Measurements from ENCODE around the gene ZNRD2.
"Not testable (repeated sequence)": the region's sequence is repeated elsewhere in the genome, so short reads cannot be mapped to it uniquely, and the experiment has no call there.

The ZNRD2 gene

DNA sequence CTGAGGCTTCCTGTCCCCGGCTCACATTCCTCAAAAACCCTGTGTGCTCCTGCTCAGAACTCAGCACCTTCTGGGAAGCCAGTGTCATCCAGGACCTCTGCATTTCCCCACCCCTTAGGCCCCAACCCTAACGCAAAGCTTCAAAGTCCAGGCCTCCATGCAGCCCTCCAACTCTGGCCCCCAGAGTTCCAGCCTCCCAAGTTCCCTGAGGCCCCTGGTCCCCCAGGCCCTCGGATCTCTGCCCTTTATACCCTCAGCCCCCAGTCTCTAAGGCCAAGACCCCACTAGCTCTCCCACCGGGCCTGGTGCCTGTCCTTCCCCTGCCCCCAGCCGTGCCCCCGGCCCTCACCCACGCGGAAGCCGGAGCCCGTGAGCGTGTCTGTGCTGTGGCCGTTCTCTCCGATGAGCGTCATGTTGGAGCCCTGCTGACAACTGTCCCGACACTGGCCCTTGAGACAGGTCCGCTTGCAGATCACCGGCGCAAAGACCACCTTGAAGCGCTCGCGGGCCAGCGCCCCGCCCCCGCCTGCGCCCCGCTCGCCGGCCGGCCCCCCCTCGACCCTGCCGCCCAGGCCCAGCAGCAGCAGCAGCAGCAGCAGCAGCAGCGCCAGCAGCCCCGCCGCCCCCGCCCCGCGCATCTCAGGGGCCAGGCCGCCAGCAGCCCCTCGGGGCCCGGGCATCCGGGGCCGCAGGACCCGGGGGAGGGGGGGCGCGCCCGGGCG is 12.8 kb upstream of the ZNRD2 start:
- DNase-seq, result no peak

DNA sequence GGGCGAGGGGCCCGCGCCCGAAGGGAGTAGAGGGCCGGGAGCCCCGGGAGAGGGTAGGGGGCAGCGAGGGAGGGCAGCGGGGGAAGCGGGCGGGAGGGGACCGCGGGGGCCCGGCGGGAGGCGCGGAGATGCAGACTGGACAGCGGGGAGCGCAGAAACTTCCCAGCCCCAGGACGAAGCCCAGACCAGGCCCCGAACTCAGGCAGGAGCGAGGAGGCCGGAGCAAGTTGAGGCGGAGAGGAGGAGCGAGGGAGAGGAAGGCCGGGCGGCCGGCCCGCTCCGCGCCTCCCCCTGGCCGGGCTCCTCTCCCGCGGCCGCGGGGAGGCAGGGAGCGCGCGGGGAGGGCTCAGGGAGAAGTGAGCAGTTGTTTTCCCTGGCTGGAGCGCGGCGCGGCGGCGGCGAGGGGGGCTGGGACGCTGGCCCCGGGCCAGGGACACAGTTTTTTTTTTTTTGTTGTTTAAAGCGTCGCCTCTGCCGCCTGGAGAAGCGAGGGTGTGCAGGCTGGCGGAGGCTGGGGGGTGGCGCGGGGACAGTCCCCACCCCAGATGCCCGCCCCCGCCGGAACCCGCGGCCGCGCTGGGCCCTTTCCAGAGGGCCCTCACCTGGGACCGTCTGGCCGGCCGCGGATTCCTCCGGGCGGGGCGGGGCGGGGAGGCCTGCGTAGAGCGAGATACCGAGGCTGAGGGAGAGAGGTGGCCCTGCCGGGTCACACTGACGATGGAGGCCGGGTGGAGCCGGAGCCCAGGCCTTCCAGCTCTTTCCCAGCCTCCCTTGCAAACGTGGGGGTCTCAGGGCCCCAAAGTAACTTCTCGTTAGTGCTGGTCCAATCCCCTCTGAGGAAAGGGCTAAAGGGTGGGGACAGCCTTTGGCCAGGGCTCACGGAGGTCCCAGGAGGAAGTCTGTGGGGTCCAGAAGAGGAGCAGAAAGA is 12.0 kb upstream of the ZNRD2 start, which contains the start of gene LTBP3:
Gene LTBP3 (minus strand): TSS at position 358 of the 928 bp plus-strand sequence. CDS start 400 bp downstream, outside the sequence.
- no peak for DNase-seq

DNA sequence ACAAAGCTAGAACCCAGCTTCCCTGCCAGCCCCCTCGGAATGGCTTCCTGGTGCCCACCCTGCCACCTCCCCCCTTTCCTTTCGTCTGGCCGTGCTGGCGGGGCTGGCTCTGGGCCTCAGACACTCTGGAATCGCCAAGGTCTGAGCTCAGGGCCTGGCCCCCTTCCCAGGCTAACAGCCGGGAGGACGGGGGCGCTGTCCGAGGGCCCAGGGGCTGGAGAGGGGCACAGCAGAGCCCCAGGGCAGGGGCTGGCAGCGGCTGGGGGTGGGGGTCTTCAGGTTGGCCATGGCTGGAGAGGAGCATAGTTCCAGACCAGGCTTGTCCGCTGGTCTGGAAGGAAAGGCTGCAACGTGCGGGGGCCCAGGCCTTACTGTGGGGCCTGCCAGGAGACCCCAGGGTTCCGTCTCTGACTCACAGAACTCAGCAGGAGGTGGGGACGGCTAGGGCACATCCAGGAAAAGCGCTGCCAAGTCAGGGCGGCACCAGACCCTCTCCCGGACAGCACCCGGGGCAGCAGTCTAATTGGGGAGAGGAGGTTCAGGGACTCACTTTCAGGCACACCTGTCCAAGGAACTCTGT is 11.3 kb upstream of the ZNRD2 start:
- DNase-seq, result no peak

DNA sequence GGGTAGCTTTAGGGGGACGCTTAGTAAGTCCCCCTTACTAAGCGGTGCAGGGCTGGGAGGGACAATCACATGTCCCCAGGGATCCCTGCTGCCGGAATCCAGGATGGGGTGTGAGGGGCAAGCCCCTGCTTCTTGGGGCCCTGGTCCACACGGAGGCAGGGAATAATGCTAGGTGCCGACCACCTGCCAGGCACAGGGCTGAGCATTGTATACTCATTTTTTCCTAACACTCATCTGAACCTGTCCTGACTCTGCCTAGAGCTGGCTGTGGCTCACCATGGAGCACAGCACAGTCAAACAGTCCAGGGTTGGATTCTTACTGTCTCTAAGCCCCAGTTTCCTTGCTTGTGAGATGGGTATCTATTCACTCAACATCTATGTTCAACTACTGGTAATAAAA is 10.7 kb upstream of the ZNRD2 start:
- DNase-seq, result no peak

GRCh38 chr11:65559951-65560537 is 10.2 kb upstream of the ZNRD2 start:
- DNase-seq, result no peak

DNA sequence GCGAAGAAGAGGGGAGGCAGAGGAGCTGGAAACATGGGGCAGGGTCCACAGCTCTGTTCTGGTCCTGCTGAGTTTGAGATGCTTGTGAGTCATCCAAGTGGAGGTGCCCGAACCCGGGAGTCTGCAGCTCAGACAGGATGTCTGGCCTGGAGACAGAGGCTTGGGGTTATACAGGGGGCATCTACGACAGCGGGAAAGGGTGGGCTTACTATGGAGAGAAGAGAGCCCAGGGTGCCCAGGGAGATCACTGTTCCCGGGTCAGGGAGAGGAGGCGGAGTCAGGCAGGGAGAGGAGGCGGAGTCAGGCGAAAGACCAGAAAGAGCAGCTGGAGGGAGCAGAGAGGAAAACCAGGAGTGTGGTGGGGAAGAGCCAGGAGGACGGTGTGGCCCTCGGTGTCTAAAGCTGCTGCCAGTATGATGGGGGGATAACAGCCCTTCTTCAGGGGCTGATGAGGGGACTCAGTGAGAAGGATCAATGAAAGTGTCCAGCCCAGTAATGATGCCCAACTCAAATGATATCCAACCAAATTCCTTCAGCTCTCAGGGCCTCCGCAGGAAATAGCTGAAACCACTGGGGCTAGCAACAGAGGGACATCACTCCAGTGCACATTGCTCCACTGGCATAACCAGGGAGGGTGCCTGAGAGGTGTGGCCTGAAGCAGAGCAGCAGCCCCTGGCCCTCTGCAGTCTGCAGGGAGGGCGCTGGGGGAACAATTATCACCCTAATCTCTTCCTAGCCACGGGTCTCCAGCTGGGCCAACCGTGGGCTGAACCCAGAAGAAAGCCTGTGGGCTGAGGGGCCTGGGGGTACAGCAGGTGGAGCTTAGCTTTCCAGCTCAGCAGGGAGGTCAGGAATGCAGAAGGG is 9.5 kb upstream of the ZNRD2 start:
- no peak for DNase-seq

GRCh38 chr11:65562020-65562419 is 8.3 kb upstream of the ZNRD2 start:
- no peak for DNase-seq

DNA sequence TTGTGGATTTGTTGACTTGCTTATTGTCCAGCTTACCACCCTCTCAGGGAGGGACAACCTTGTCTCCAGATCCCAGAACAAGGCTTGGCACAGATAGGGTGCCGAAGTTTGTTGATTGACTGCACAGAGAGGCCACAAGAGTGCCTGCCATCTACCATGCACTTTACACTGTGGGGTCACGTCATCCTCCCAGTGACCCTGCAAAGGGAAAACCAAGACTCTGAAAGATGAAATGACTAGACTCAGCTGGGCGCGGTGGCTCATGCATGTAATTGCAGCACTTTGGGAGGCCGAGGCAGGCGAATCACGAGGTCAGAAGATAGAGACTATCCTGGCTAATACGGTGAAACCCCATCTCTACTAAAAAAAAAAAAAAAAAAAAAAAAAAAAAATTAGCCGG is 7.5 kb upstream of the ZNRD2 start:
- no peak for DNase-seq

GRCh38 chr11:65563601-65564000 is 6.7 kb upstream of the ZNRD2 start:
- no peak for DNase-seq

DNA sequence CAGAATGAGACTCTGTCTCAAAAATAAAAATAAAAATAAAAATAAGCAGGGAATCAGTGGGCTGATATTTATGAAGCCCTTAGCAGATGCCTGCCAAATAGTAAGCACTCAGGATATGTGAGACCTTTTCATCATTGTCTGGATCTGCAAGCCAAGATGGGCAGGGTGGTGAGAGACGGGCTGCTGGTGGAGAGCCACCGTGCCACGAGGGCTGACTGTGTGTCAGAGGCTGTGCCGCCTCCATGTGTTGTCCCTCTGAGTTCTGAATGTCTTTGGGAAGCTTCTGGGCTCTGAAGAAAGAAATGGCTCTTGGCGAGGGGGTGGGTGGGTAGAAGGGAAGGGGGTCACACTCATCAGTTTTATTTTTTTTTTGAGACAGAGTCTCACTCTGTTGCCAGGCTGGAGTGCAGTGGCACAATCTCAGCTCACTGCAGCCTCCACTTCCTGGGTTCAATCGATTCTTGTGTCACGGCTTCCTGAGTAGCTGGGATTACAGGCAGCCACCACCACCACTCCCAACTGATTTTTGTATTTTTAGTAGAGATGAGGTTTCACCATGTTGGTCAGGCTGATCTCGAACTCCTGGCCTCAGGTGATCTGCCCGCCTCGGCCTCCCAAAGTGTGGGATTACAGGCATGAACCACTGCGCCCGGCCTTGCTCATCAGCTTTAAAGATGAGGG is 5.3 kb upstream of the ZNRD2 start:
- not testable (repeated sequence) for DNase-seq

DNA sequence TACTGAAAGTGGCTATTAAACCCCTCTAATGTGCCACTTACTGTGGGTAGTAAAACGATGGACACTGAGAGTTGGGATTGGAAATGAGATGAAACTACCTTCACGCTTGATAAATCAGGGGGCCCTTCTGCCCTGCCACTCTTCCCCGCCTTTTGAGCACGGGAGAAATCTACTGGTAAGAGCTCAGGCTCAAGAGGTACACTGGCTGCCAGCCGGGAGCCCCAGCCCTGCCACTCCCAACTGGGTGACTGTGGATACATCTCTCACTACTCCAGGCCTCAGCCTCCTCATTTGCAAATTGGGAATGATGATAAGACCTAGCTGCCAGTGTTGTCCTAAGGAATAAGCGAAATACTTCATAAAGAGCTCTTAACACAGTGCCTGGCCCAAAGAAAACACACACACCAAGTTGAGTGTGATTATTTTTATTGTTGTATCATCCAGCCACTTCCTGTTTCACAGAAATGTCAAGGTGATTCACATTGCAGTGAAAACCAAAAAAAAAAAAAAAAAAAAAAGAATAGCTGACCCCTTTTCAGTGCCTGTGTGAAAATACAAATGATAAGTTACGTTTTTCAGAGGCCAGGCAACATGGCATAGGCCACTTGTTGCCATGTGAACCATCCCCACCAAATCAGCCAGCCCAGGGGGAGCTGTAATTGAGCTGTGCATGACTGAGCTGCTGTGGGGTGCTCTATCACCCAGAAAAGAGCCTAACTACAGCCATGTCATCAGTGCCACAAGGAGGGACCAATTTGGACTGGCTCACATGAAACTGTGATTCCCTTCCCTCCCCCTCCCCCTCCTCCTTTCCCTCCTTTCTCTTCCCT is 4.4 kb upstream of the ZNRD2 start:
- no peak for DNase-seq

DNA sequence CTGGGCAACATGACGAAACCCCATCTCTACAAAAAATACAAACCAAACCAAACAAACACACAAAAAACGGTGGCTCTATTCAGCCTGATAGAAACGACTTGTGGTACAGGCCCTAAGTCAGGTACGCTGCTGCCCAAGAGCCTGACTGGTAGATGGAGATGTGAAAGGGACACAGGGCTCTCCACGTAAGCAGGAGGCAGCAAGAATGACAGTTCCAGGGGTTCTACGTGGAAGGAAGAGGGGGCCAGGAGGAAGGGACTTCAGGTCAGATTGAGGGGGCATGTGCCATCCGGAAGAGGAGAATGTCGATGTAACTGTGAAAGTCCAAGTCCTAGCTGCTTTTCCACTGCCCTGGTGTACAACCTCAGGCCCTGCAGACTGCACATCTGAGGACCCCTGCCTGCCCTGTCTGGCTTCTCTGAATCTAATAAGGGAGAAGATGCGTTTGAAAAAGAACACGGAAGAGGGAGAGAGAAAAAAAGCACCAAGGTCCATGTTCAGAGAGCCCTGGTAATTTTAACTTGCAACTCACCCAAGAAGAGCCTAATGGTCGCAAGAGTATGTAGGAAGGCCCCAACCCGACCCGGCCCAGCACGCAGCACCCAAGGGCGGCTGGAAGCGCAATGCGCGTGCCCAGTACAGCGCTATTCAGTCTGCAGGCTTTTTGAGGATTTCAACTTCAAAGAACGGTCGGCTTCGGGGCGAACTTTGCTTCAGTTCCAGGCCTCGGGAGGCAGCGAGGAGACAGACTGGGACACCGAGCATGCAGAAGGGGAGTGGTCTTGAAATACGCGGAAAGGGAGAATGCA is 909 bp upstream of the ZNRD2 start:
- DNase-seq, result no peak

DNA sequence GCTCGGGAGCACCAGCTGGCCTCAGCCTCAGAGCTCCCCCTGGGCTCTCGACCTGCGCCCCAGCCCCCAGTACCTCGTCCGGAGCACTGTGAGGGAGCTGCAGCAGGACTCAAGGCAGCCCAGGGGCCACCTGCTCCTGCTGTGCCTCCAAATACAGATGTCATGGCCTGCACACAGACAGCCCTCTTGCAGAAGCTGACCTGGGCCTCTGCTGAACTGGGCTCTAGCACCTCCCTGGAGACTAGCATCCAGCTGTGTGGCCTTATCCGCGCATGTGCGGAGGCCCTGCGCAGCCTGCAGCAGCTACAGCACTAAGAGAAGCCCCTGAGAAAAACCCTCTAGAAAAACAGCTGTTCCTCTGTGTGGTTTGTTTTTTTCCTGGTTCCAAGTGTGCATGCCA is 1.1 kb downstream of the ZNRD2 start:
- no peak for DNase-seq

DNA sequence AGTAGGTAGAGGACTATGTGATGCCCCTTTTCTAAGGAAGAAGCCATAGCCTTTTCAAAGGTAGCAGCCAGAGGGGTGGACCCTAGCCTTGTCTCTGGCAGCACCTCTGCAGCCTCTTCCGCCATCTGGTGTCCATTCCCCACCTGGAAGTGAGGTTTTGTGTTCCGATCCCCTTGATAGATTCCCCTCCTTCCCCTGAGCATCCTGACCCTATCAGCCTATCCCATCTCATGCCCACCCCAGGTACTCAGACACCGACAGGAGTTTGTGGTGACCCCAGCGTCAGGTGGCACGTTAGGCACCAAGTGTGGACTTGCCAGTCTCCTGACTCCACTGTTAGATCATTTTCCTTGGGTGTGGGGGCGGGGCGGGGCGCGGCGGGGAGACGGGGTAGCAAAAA is 1.7 kb downstream of the ZNRD2 start:
- no peak for DNase-seq

DNA sequence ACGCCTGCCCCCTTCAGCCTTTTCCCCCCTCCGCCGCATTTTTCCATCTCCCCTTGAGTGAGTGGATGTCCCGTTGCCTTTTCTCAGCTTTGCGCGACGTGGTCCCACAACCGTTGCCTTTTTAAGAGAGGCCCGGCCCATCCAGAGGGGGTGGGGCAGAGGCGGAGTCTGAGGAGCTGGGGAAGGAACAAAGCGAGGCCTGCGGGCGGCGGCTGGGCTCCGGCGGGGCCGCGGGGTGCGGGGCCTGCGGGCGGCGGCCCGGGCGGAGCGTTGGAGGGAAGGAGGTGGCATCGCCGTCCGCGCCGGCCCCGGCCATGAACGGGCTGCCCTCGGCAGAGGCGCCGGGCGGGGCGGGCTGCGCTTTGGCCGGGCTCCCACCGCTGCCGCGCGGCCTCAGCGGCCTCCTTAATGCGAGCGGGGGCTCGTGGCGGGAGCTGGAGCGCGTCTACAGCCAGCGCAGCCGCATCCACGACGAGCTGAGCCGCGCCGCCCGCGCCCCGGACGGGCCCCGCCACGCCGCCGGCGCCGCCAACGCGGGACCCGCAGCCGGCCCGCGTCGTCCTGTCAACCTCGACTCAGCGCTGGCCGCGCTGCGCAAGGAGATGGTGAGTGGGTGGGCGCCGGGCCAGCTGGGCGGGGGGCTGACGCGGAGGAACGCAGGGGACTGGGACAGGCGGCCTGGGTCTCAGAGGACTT is 2.2 kb downstream of the ZNRD2 start, which contains the start of gene FAM89B:
Gene FAM89B (plus strand): TSS at position 183 of the 696 bp plus-strand sequence. CDS start 132 bp downstream, at position 315.
- DNase-seq, result peak; percentile 95

DNA sequence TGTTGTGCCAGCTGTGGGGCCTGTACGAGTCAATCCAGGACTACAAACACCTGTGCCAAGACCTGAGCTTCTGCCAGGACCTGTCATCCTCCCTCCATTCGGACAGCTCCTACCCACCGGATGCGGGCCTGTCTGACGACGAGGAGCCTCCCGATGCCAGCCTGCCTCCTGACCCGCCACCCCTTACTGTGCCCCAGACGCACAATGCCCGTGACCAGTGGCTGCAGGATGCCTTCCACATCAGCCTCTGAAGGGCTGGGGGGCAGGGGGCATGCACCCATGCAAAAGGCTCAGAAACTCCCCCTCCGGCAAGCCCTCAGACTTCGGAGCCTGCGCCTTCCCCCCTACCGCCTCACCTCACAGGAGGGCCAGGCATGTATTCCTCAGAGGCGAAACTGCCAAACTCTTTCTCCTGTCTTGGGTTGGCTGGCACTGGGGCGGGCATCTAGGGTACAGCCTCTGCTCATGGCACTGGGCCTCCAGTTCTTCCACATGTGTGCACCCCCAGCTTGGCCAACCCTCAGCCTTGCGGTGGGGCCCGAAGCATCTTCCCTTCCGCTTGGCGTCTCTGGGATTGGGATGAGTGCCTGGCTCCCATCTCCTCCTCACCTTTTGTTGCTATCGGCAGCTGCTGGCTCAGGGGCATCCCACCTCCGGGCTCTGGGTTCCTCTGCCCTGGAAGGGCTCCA is 3.3 kb downstream of the ZNRD2 start:
- DNase-seq, result no peak

- peak; percentile 95 for DNase-seq
These were observed 4.0 kb downstream of the ZNRD2 start for GRCh38 chr11:65574109-65574810.

All from stimulated activated CD8-positive, alpha-beta memory T cell treated with anti-CD3 and anti-CD28 coated beads, Interleukin-4, amount 100 ng/mL, for 48 hours (primary cell).